Astrocyte of the spinal cord (primary cell): Measurements from ENCODE around the gene PCDH1.
A peak's percentile ranks its signal among the peaks of the same experiment; 100 is the strongest.

Source experiments
- DNase-seq: peaks from one replicate; pipeline ENCODE4 v3.0.0; 2011; ENCODE audit warnings: low read depth, low spot score
- H3K4me3 ChIP-seq: 2 replicates; pipeline ENCODE4 v1.5.1; 2011; ENCODE audit warnings: low read depth, mild to moderate bottlenecking, low read length, moderate library complexity
- CTCF ChIP-seq: IDR thresholded peaks from 2 replicates; pipeline ENCODE4 v1.5.1; 2012; ENCODE audit warnings: low read depth, mild to moderate bottlenecking, low read length, inconsistent platforms
- in situ Hi-C: cut with HindIII; loops from 2 replicates; pipeline ENCODE4 v1.10.0; 2017; ENCODE audit warnings: low sequenced_read_pairs

The PCDH1 gene

GRCh38 chr5:141856037-141856790 lies 22.0 kb downstream of the PCDH1 start:
- no peak for DNase-seq
- in situ Hi-C loops = no loop called here
- no peak overlapping the region for H3K4me3 ChIP-seq
- no peak for TF ChIP-seq CTCF

- no peak overlapping the region for H3K4me3 ChIP-seq
- no peak for DNase-seq
- in situ Hi-C loops = no loop called here
- no peak for TF ChIP-seq CTCF
Measured at GRCh38 chr5:141855265-141856036, 22.8 kb downstream of the PCDH1 start.

DNA sequence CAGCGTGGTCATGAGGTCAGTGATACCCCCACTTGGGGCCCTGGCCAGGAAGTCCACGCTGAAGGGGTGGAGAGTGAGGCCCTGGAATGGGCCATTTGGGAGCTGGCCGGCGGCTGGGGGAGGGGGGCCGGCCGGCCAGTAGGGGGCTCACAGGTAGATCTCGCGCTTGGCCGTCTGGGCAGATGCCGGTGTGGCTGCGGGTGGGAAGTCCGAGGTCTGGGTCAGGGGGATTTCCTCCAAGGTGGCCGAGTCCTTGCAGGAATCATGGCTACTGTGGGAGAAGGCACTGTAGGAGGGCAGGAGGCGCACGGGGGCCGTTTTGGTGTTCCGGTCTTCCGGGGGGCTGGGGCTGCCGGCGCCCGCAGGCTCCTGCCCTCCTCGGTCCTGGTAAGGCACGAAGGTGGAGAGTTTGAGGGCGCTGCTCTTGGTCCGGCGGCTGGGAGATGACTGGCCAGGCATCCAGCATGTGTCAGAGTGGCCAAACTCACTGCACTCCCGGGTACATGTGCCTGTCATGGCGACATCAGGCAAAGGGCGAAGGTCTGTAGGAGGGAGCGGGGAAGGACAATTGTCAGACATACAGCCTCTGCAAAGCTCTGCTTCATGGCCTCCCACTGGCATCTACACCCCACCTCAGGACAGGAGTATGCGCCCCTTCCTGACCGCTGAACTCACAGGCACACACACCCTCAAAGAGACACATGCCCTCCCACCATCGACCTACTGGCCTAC lies 24.1 kb downstream of the PCDH1 start:
- TF ChIP-seq CTCF = no peak
- H3K4me3 ChIP-seq = no peak overlapping the region
- in situ Hi-C loops = no loop called here
- DNase-seq = no peak

GRCh38 chr5:141852448-141852847 lies 25.8 kb downstream of the PCDH1 start:
- TF ChIP-seq CTCF = no peak
- in situ Hi-C loops = no loop called here
- no peak for DNase-seq
- H3K4me3 ChIP-seq = no peak overlapping the region

- in situ Hi-C loops = no loop called here
- no peak for DNase-seq
- TF ChIP-seq CTCF = no peak
- no peak overlapping the region for H3K4me3 ChIP-seq
Measured at GRCh38 chr5:141851195-141851874, 26.9 kb downstream of the PCDH1 start.

- no peak for TF ChIP-seq CTCF
- in situ Hi-C loops = no loop called here
- DNase-seq = no peak
- peak overlapping the region; percentile 60 for H3K4me3 ChIP-seq
Measured at GRCh38 chr5:141850786-141851185, 27.4 kb downstream of the PCDH1 start.
